ACC112 (cell line): Measurements from ENCODE around the gene AHRR.
A peak's percentile ranks its signal among the peaks of the same experiment; 100 is the strongest.
"Not testable (repeated sequence)": the region's sequence is repeated elsewhere in the genome, so short reads cannot be mapped to it uniquely, and the experiment has no call there.

Experiments
- H2AFZ ChIP-seq: fragments of 200-600 bp; sonication (generic); one replicate; pipeline ENCODE4 v1.6.0; 2017; ENCODE audit warnings: antibody characterized with exemption, low read length; ENCODE audit not compliant: unreplicated experiment
- H3K27ac ChIP-seq: fragments of 200-600 bp; sonication (generic); 2 replicates; pipeline ENCODE4 v1.5.1; 2014; ENCODE audit warnings: low read depth, mild to moderate bottlenecking, antibody characterized with exemption, low read length, moderate library complexity
- H3K27me3 ChIP-seq: fragments of 200-600 bp; sonication (generic); 2 replicates; pipeline ENCODE4 v1.6.1; 2014; ENCODE audit warnings: mild to moderate bottlenecking, antibody characterized with exemption, low read length, moderate library complexity, mixed read lengths; ENCODE audit not compliant: insufficient read depth
- H3K36me3 ChIP-seq: fragments of 200-600 bp; sonication (generic); 2 replicates; pipeline ENCODE4 v1.6.1; 2016; ENCODE audit warnings: mild to moderate bottlenecking, antibody characterized with exemption, low read length, moderate library complexity, mixed read lengths; ENCODE audit not compliant: insufficient read depth
- H3K4me1 ChIP-seq: fragments of 200-600 bp; sonication (generic); one replicate; pipeline ENCODE4 v1.6.1; 2016; ENCODE audit warnings: low read length, mixed read lengths; ENCODE audit not compliant: insufficient read depth, unreplicated experiment, control insufficient read depth
- H3K4me3 ChIP-seq: fragments of 200-600 bp; sonication (generic); 2 replicates; pipeline ENCODE4 v1.5.1; 2014; ENCODE audit warnings: mild to moderate bottlenecking, low read depth, low read length
- H3K79me2 ChIP-seq: fragments of 200-600 bp; sonication (generic); one replicate; pipeline ENCODE4 v1.6.0; 2016; ENCODE audit warnings: low read length; ENCODE audit not compliant: control insufficient read depth, unreplicated experiment, insufficient read depth

Gene AHRR

GRCh38 chr5:321230-321725, at the start of gene AHRR:
Gene AHRR (plus strand): TSS chr5:321714. CDS start chr5:343903, 22,189 bp downstream.
- Histone ChIP-seq H3K79me2 (peaks cover 28% of the 10 kb centered on the region), H3K4me3 (peak within 1 kb of the TSS; percentile 97), H3K36me3 (0 out of 2 replicates have a peak, but pooled peaks cover 3% of the 10 kb centered on the region), H3K27ac (peak within 1 kb of the TSS; percentile 58; the same call in 1 of the 2 replicates), H2AFZ (peak within 1 kb of the TSS; percentile 86), H3K4me1 (peaks cover 26% of the 10 kb centered on the region), H3K27me3 (peaks cover 21% of the 10 kb centered on the region)

GRCh38 chr5:271828-272167, 49.7 kb upstream of the AHRR start:
- peaks cover 39% of the 10 kb centered on the region for H3K79me2 ChIP-seq
- H2AFZ ChIP-seq, H3K27me3 ChIP-seq, H3K36me3 ChIP-seq: not testable (repeated sequence)
- H3K4me3 ChIP-seq: peak overlapping the region; percentile 95
- peak overlapping the region; percentile 77 for H3K27ac ChIP-seq
- H3K4me1 ChIP-seq: peaks cover 11% of the 10 kb centered on the region

- H2AFZ ChIP-seq, H3K27ac ChIP-seq, H3K36me3 ChIP-seq, H3K27me3 ChIP-seq: not testable (repeated sequence)
- peaks cover 11% of the 10 kb centered on the region for H3K4me1 ChIP-seq
- peak overlapping the region; percentile 74 for H3K4me3 ChIP-seq
- peaks cover 42% of the 10 kb centered on the region for H3K79me2 ChIP-seq
Measured at GRCh38 chr5:273091-273490, 48.4 kb upstream of the AHRR start.

- not testable (repeated sequence) for H2AFZ ChIP-seq, H3K27ac ChIP-seq, H3K36me3 ChIP-seq, H3K27me3 ChIP-seq
- H3K4me1 ChIP-seq: peaks cover 11% of the 10 kb centered on the region
- peak overlapping the region; percentile 74 for H3K4me3 ChIP-seq
- H3K79me2 ChIP-seq: peaks cover 42% of the 10 kb centered on the region
Measured at GRCh38 chr5:273491-273890, 48.0 kb upstream of the AHRR start.

- H3K36me3 ChIP-seq, H2AFZ ChIP-seq, H3K27me3 ChIP-seq, H3K27ac ChIP-seq, H3K4me3 ChIP-seq: not testable (repeated sequence)
- peaks cover 11% of the 10 kb centered on the region for H3K4me1 ChIP-seq
- peaks cover 49% of the 10 kb centered on the region for H3K79me2 ChIP-seq
Measured at GRCh38 chr5:274346-274745, 47.2 kb upstream of the AHRR start.

GRCh38 chr5:278646-279045, 42.9 kb upstream of the AHRR start:
- Histone ChIP-seq H3K79me2 (peaks cover 69% of the 10 kb centered on the region), H3K4me3 (no peak overlapping the region), H3K27me3 (no peaks in the 10 kb centered on the region), H3K36me3 (0 out of 2 replicates have a peak, but pooled peaks cover 2% of the 10 kb centered on the region), H3K4me1 (peaks cover 5% of the 10 kb centered on the region), H3K27ac (no peak overlapping the region), H2AFZ (no peak overlapping the region)

- not testable (repeated sequence) for H3K27me3 ChIP-seq, H3K4me3 ChIP-seq, H3K4me1 ChIP-seq, H2AFZ ChIP-seq, H3K36me3 ChIP-seq, H3K27ac ChIP-seq
- H3K79me2 ChIP-seq: peaks cover 68% of the 10 kb centered on the region
Measured at GRCh38 chr5:279051-279665, 42.4 kb upstream of the AHRR start.

- no peaks in the 10 kb centered on the region for H3K27me3 ChIP-seq
- H2AFZ ChIP-seq: no peak overlapping the region
- no peak overlapping the region for H3K27ac ChIP-seq
- no peaks in the 10 kb centered on the region for H3K36me3 ChIP-seq
- no peak overlapping the region for H3K4me3 ChIP-seq
- H3K4me1 ChIP-seq: no peaks in the 10 kb centered on the region
- H3K79me2 ChIP-seq: peaks cover 45% of the 10 kb centered on the region
Measured at GRCh38 chr5:285991-286557, 35.4 kb upstream of the AHRR start.

GRCh38 chr5:290200-290599, 31.3 kb upstream of the AHRR start:
- H3K79me2 ChIP-seq: peaks cover 11% of the 10 kb centered on the region

GRCh38 chr5:291345-291744, 30.2 kb upstream of the AHRR start:
- not testable (repeated sequence) for H3K4me1 ChIP-seq, H3K4me3 ChIP-seq, H2AFZ ChIP-seq, H3K36me3 ChIP-seq, H3K27ac ChIP-seq, H3K27me3 ChIP-seq, H3K79me2 ChIP-seq

More at GRCh38 chr5:290200-290599, 31.3 kb upstream of the AHRR start:
- not testable (repeated sequence) for H3K27me3 ChIP-seq, H2AFZ ChIP-seq, H3K4me3 ChIP-seq, H3K36me3 ChIP-seq, H3K4me1 ChIP-seq, H3K27ac ChIP-seq

GRCh38 chr5:294788-295187, 26.7 kb upstream of the AHRR start:
- H3K27me3 ChIP-seq, H3K36me3 ChIP-seq, H3K27ac ChIP-seq, H2AFZ ChIP-seq, H3K4me1 ChIP-seq, H3K79me2 ChIP-seq, H3K4me3 ChIP-seq: not testable (repeated sequence)
